ENCODE measurements around the gene MSANTD3. TPM values are rescaled to one million over a fixed set of nuclear protein-coding genes. Genes with fewer than 3 reads are reported as not detected.
A peak's percentile ranks its signal among the peaks of the same experiment; 100 is the strongest.

MSANTD3 gene
- total RNA-seq, 1 donor: 14.0 TPM

DNA sequence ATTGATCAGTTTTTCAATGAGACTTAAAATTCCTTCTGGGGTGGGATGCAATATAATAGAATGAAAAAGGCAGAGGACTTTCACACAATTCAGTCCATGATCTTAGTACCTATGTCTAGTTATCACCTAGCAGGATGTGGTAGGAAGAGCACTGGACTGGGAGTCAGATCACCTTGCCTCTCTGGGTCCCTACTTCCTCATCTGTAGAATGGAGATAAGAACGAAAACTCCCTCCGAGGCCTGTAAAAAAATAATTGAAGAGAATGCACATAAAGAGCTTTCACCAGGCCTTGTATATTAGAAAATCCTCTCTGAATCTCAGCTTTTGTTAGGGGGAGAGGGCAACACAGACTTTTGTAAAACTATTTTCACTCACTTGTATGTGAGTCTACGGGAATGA is 45.3 kb downstream of the MSANTD3 start:
- H3K27me3 ChIP-seq (ENCODE audit: insufficient read depth, low read length): peaks cover 32% of the 10 kb centered on the region
- H3K4me3 ChIP-seq (ENCODE audit: low read length): no peak overlapping the region
- H3K4me1 ChIP-seq (ENCODE audit: insufficient read depth, low read length): peaks cover 5% of the 10 kb centered on the region
- H3K9me3 ChIP-seq (ENCODE audit: low read depth, low read length): no peaks in the 10 kb centered on the region

DNA sequence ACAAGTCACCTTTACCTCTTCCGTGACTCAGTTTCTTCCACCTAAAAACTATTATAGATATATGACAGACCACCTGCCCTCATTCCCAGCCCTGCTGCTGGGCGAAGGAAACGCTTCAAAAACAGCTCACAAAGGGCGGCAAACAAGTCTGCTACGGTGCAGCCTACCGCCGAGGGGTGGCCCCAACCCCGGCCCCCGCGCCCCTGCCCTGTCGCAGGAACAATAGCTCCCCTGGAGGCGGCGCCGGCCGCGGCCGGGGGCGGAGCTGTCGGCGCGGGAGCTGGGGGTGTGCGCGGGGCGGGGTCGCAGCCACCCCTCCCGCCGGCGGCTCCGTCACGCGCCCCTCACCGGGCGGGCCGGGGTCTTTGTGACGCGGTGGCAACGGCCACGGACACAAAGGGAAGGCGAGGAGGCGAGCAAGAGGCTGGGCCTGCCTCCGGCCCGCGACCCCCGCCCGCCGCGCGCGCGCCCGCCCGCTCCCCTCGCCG is 45.9 kb downstream of the MSANTD3 start, which contains the start of gene TMEFF1:
TSS of gene TMEFF1 (plus strand) at position 362 of the 488 bp plus-strand sequence. CDS start 396 bp downstream, outside the sequence.
- no peaks in the 10 kb centered on the region for H3K9me3 ChIP-seq (ENCODE audit: low read depth, low read length)
- H3K4me1 ChIP-seq (ENCODE audit: insufficient read depth, low read length): peaks cover 5% of the 10 kb centered on the region
- peaks cover 32% of the 10 kb centered on the region for H3K27me3 ChIP-seq (ENCODE audit: insufficient read depth, low read length)
- H3K4me3 ChIP-seq (ENCODE audit: low read length): peak within 1 kb of the TSS; percentile 13

DNA sequence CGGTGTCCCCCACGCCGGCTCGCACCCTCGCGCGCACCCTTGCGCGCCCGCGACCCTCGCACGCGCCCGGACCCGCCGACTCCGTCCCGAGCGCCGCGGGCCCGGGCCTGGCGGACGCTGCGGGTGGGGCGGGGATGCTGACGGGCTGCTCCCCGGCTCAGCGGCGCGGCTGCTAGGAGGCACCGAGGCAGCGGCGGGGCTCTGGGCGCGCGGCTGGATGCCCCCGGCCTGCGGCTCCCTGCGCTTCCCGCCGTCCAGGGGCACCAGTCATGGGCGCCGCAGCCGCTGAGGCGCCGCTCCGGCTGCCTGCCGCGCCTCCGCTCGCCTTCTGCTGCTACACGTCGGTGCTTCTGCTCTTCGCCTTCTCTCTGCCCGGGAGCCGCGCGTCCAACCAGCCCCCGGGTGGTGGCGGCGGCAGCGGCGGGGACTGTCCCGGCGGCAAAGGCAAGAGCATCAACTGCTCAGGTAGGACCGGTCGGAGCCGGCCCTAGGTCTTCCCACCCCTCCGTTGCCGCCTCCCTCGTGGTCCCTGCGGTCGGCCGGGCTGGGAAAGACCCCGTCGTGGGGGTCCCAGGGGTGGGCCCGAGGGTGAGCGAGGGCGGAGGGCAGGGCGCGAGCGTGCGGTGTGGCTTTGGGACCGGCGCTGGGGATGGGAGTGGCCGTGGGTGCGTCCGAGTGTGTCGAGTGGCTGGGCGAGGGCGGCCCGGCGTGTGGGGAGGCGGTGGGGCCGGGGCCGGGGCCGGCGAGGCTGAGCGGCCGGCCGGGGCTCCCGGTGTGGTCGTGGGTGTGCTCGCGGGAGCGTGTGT is 46.5 kb downstream of the MSANTD3 start:
- H3K4me1 ChIP-seq (ENCODE audit: insufficient read depth, low read length): peaks cover 5% of the 10 kb centered on the region
- peaks cover 32% of the 10 kb centered on the region for H3K27me3 ChIP-seq (ENCODE audit: insufficient read depth, low read length)
- peak overlapping the region; percentile 13 for H3K4me3 ChIP-seq (ENCODE audit: low read length)
- no peaks in the 10 kb centered on the region for H3K9me3 ChIP-seq (ENCODE audit: low read depth, low read length)

DNA sequence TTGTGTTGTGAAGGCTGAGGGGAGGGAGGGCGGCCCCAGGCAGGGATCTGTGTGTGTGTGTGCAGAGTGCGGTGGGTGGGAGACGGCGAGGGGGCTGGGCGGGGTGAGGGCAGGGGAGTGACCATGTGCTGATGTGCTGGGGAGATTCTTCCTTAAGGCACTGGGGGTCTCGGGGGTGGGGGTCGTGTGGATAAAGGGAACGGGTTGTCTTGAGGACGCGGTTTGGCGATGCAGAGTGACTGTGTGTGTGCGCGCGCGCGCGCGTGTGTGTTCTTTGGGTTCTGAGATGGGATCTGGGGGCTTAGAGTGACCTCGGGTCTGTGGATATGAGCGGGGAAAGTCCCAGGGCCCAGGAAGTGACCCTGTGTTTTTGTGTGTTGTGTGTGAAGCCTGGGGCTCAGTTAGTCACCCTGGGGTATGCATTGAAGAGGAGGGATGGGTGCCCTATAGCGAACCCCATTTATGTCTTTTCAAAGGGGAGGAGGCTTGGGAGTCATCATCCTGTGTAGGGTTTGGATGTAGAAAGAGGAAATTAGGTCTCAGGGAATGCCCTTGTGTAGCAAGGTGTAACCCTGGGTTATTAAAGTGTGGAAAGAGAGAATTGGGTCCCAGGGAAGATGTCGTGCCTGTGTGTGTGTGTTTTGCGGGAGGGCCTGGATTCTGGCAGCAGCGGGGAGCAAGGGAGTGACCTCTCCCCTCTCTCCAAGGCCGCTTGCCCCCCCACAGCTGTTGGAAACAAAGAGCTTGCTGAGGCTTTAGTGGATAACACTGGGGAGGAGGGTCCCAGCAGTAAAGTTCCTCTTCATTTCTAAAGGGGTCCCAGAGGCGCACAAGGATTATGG is 47.4 kb downstream of the MSANTD3 start:
- Histone ChIP-seq H3K4me3 (ENCODE audit: low read length) (no peak overlapping the region), H3K27me3 (ENCODE audit: insufficient read depth, low read length) (peaks cover 32% of the 10 kb centered on the region), H3K9me3 (ENCODE audit: low read depth, low read length) (no peaks in the 10 kb centered on the region), H3K4me1 (ENCODE audit: insufficient read depth, low read length) (peaks cover 5% of the 10 kb centered on the region)

DNA sequence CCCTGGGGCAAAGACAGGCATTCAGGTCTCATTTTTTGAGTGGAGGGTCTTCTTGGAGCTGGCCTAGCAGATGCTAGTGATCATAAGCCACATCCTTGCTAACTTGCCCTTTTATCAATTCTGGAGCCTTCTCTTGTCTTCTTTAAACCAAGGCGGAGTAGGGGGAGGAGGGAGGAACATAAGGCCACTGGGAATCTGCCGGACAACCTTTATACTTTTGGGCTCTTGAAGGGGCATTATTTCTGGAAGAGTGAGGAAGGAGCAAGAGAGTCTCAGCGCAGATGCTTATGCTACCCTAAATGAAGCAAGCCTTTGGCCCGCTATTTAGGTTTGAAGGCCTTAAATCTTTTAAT is 48.0 kb downstream of the MSANTD3 start:
- Histone ChIP-seq H3K27me3 (ENCODE audit: insufficient read depth, low read length) (peaks cover 30% of the 10 kb centered on the region), H3K4me1 (ENCODE audit: insufficient read depth, low read length) (peaks cover 5% of the 10 kb centered on the region), H3K9me3 (ENCODE audit: low read depth, low read length) (no peaks in the 10 kb centered on the region), H3K4me3 (ENCODE audit: low read length) (no peak overlapping the region)

DNA sequence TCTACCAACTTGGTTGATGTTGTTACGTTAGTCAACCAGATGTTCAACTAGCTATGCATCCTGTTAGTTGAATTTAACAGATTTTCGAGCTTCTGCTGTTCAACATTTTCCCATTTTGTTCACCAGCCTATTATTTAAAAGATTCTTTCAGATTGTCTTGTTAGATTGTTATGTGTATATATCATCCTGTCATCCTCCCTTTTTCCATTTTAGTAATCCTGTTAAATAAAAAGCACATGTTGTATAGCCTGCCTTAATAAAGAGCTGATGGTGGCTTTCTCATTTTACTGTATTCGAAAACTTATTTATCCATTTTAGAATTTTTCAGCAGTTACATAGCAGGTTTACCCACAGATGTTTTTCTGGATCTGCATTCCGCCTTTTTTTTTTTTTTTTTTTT is 50.3 kb downstream of the MSANTD3 start:
- no peak overlapping the region for H3K4me3 ChIP-seq (ENCODE audit: low read length)
- H3K4me1 ChIP-seq (ENCODE audit: insufficient read depth, low read length): peaks cover 5% of the 10 kb centered on the region
- H3K9me3 ChIP-seq (ENCODE audit: low read depth, low read length): no peaks in the 10 kb centered on the region
- peaks cover 19% of the 10 kb centered on the region for H3K27me3 ChIP-seq (ENCODE audit: insufficient read depth, low read length)

DNA sequence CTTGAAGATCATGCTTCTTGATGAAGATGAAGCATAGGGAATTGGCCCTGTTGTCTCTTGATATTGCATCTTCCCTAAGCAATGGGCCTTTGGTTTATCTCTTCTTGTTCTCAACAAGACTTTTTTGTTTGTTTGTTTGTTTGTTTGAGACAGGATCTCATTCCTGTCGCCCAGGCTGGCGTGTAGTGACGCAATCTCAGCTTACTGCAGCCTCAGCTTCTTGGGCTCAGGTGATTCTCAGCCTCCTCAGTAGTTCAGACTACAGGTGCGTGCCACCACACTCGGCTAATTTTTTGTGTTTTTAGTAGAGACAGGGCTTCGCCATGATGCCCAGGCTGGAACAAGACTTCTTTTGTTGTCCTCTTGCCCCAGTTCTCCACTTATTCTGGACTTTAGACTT is 51.2 kb downstream of the MSANTD3 start:
- Histone ChIP-seq H3K9me3 (ENCODE audit: low read depth, low read length) (no peaks in the 10 kb centered on the region), H3K4me1 (ENCODE audit: insufficient read depth, low read length) (peaks cover 5% of the 10 kb centered on the region)

DNA sequence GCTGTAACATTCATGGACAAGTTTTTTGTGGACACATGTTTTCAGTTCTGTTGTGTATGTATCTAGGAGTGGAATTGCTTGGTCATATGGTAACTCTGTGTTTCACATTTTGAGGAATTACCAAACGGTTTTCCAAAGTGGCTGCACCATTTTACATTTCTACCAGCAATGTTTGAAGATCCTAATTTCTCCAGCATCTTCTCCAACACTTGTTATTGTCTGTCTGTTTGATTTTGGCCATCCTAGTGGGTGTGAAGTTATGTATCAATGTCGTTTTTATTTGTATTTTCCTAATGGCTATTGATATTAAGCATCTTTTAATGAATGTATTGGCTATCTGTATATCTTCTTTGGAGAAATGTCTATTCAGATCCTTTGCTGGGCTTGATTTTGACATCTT is 52.9 kb downstream of the MSANTD3 start:
- peaks cover 5% of the 10 kb centered on the region for H3K27me3 ChIP-seq (ENCODE audit: insufficient read depth, low read length)
- no peaks in the 10 kb centered on the region for H3K4me1 ChIP-seq (ENCODE audit: insufficient read depth, low read length)
- no peaks in the 10 kb centered on the region for H3K9me3 ChIP-seq (ENCODE audit: low read depth, low read length)
- H3K4me3 ChIP-seq (ENCODE audit: low read length): no peak overlapping the region

More for the DNA sequence above, 51.2 kb downstream of the MSANTD3 start:
- Histone ChIP-seq H3K4me3 (ENCODE audit: low read length) (no peak overlapping the region), H3K27me3 (ENCODE audit: insufficient read depth, low read length) (peaks cover 15% of the 10 kb centered on the region)

DNA sequence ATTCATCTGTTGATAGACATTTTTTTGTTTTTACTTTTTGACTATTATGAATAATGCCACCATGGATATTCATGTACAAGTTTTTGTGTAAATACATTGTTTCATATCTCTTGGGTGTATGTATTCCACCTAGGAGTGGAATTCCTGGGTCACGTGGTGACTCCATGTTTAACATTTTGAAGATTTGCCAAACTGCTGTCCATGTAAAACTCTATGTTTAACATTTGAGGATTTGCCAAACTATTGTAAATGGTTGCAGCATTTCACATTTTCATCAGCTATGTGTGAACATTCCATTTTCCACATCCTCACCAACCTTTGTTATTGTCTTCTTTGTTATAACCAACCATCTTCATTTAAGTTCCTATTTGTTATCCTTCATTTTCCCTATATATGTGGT is 58.3 kb downstream of the MSANTD3 start:
- H3K4me3 ChIP-seq (ENCODE audit: low read length): no peak overlapping the region
- no peaks in the 10 kb centered on the region for H3K9me3 ChIP-seq (ENCODE audit: low read depth, low read length)
- no peaks in the 10 kb centered on the region for H3K27me3 ChIP-seq (ENCODE audit: insufficient read depth, low read length)
- H3K4me1 ChIP-seq (ENCODE audit: insufficient read depth, low read length): no peaks in the 10 kb centered on the region

DNA sequence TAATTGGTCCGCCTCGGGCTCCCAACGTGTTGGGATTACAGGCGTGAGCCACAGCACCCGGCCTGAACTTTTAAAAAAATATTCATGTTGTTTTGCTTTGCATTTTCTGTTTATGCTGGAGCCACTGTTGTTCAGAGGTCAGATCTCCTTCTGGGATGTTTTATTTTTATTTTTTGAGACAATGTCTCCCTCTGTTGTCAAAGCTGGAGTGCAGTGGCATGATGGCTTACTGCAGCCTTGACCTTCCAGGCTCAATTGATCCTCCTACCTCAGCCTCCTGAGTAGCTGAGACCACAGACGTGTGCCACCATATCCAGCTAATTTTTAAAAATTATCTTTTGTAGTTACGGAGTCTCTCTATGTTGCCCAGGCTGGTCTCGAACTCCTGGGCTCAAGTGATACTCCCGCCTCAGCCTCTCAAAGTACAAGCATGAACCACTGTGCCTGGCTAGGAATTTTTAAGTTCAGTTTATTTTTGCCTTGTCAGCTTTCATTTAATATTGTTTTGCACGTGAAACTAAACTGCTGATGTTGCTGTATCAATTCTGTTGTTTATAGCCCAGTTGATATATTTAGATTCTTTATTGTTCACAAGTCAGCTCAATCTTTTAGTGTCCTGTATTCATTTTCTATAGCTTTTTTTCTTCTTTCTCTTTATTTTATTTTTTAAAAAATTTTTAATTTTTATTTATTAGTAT is 59.7 kb downstream of the MSANTD3 start:
- no peaks in the 10 kb centered on the region for H3K4me1 ChIP-seq (ENCODE audit: insufficient read depth, low read length)
- H3K9me3 ChIP-seq (ENCODE audit: low read depth, low read length): no peaks in the 10 kb centered on the region
- H3K4me3 ChIP-seq (ENCODE audit: low read length): no peak overlapping the region
- no peaks in the 10 kb centered on the region for H3K27me3 ChIP-seq (ENCODE audit: insufficient read depth, low read length)

DNA sequence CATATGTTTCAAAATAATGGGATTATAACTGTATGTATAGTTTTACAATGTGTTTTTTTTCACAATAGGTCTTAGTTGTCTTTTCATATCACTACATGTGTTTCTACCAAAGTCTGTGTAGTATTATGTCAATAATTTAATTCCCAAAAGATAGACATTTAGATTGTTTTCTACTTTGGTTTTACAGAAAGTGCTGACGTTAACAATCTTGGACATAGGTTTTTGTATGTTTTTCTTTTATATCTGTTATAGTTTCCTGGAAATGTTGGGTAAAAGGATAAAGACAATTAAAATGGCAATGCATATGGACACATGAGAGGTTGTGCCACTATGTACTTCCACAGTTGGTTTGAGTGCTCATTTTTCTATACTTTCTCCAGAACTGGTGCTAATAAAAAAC is 61.2 kb downstream of the MSANTD3 start:
- Histone ChIP-seq H3K27me3 (ENCODE audit: insufficient read depth, low read length) (no peaks in the 10 kb centered on the region), H3K9me3 (ENCODE audit: low read depth, low read length) (no peaks in the 10 kb centered on the region), H3K4me3 (ENCODE audit: low read length) (no peak overlapping the region), H3K4me1 (ENCODE audit: insufficient read depth, low read length) (no peaks in the 10 kb centered on the region)

DNA sequence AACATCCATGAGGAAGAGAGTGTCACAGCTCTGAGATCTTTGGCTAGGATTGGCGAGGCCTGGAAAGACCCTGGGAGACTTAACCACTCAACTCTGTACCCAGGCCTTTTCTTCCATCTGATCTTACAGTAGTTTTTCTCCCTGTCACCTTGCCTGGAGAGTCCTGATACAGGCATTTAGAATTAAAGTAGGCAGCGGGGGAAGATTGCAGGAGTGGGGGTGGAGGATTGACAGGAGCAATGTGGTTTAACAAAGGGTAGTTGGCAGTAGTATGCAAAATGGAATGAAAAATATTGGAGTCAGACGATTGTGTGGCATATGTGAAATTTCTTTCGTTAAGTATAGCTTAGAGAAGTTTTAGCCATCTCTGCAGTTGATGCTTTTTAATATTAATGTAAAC is 62.9 kb downstream of the MSANTD3 start:
- Histone ChIP-seq H3K9me3 (ENCODE audit: low read depth, low read length) (no peaks in the 10 kb centered on the region), H3K4me3 (ENCODE audit: low read length) (no peak overlapping the region), H3K4me1 (ENCODE audit: insufficient read depth, low read length) (no peaks in the 10 kb centered on the region), H3K27me3 (ENCODE audit: insufficient read depth, low read length) (no peaks in the 10 kb centered on the region)

DNA sequence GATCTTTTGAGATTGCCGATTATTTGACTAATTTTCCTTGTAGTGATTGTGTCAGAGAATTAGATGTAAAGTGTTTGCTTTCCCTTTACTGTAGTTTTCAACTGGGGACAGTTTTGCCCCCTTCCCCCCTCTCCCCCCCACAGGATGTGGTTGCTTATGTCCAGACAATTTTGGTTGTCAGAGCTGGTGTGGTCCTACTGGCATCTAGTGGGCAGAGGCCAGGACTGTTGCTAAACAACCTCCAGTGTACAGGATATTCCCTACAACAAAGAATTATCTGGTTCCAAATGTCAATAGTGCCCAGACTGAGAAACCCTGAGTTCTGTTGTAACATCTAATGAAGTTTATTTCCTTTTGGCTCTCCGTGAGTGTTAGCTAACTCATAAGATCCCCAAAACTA is 66.0 kb downstream of the MSANTD3 start:
- H3K27me3 ChIP-seq (ENCODE audit: insufficient read depth, low read length): no peaks in the 10 kb centered on the region
- no peak overlapping the region for H3K4me3 ChIP-seq (ENCODE audit: low read length)
- no peaks in the 10 kb centered on the region for H3K9me3 ChIP-seq (ENCODE audit: low read depth, low read length)
- no peaks in the 10 kb centered on the region for H3K4me1 ChIP-seq (ENCODE audit: insufficient read depth, low read length)

DNA sequence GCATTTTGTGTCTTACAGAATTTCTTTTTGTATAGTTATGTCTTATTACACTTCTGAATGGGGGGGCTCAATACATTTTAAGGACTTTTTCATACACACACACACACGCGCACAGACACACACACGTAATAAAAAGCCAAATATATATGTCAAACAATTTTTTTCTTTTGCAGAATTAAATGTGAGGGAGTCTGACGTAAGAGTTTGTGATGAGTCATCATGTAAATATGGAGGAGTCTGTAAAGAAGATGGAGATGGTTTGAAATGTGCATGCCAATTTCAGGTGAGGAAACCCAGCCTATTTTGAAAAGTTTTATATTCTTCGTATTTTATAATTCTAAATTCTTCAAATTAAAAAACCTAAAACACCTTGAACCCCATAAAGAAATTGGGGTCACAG is 71.6 kb downstream of the MSANTD3 start:
- H3K9me3 ChIP-seq (ENCODE audit: low read depth, low read length): no peaks in the 10 kb centered on the region
- H3K4me1 ChIP-seq (ENCODE audit: insufficient read depth, low read length): no peaks in the 10 kb centered on the region
- no peak overlapping the region for H3K4me3 ChIP-seq (ENCODE audit: low read length)
- no peaks in the 10 kb centered on the region for H3K27me3 ChIP-seq (ENCODE audit: insufficient read depth, low read length)

DNA sequence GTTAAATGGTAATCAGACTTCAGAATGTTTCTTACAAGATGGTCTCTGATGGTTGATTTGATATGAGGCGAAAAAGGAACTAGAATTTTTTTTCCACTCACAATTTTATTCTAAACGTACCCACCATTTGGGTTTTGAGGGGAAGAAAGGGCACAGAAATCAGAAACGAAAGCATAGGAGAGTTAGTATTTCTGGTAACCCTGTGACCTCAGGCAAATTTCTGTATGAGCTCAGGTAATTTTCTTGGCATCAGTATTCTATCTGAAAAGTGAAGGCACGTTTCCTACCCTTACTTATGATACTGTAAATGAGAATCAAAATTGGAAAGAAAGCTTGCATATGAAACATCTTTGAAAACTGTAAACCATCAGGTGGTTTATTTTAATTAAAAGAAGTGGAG is 72.5 kb downstream of the MSANTD3 start:
- no peak overlapping the region for H3K4me3 ChIP-seq (ENCODE audit: low read length)
- H3K4me1 ChIP-seq (ENCODE audit: insufficient read depth, low read length): no peaks in the 10 kb centered on the region
- no peaks in the 10 kb centered on the region for H3K27me3 ChIP-seq (ENCODE audit: insufficient read depth, low read length)
- H3K9me3 ChIP-seq (ENCODE audit: low read depth, low read length): no peaks in the 10 kb centered on the region
